Ishikawa (cell line): ENCODE data around the gene ESR2.

Source experiments
- EP300 ChIP-seq: IDR thresholded peaks from 2 replicates; pipeline ENCODE4 v1.6.1; 2012; ENCODE audit warnings: borderline replicate concordance
- FOXM1 ChIP-seq: IDR thresholded peaks from 2 replicates; pipeline ENCODE4 v1.6.1; 2012; ENCODE audit warnings: low read depth, borderline replicate concordance
- RAD21 ChIP-seq: IDR thresholded peaks from 2 replicates; pipeline ENCODE4 v1.6.1; 2012; ENCODE audit warnings: low read depth

DNA sequence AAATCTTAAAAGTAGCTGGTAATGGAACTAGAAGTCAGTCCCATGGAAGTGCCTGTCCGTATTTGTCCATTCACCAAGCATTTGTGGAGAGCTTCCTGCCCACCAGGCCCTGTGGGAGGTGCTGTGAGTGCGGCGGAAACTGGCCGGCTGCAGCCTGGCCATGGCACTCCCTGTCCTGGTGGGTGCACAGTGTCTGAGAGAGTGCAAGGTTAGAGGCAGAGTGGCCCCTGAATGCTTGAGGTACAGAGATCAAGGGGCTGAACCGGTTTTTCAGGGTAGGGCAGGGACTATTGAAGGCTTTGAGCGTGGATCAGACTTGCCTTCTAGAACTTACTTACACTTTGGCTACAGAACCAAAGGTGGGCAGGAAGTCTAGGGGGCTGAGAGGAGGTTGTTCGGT, 92.9 kb downstream of the ESR2 start:
- TF ChIP-seq EP300 (no peak; the same call in 1 of the 2 replicates), FOXM1 (no peak), RAD21 (no peak)
